AG04450 (cell line): Measurements from ENCODE around the gene ADCY4. TPM values are rescaled to one million over a fixed set of nuclear protein-coding genes. Genes with fewer than 3 reads are reported as not detected.

Source experiments
- CTCF ChIA-PET: fragments of 300-600, 350-600 bp; formaldehyde crosslinking; extraction: SDS; loops from one replicate; lab custom pipeline; 2022; ENCODE audit warnings: antibody characterized with exemption, inconsistent platforms; lab: Charles Lee
- POLR2A ChIA-PET: fragments of 350-600 bp; formaldehyde crosslinking; extraction: SDS; loops from one replicate; lab custom pipeline; 2021; ENCODE audit warnings: antibody characterized with exemption, inconsistent platforms; lab: Yijun Ruan, JAX
- DNase-seq: peaks from one replicate; pipeline ENCODE4 v3.0.0-alpha.2; 2011; ENCODE audit warnings: low read depth, low spot score
- H3K27ac ChIP-seq: one replicate; pipeline ENCODE4 v1.5.1; 2012; ENCODE audit warnings: low read depth, low read length, control low read depth
- H3K27me3 ChIP-seq: one replicate; pipeline ENCODE4 v1.6.0; 2012; ENCODE audit warnings: low read length; ENCODE audit not compliant: control insufficient read depth, insufficient read depth
- H3K4me3 ChIP-seq: 2 replicates; pipeline ENCODE4 v1.5.1; 2011; ENCODE audit warnings: mild to moderate bottlenecking, low read depth, low read length, control low read depth
- H3K9me3 ChIP-seq: 2 replicates; pipeline ENCODE4 v1.5.1; 2012; ENCODE audit warnings: low read length; ENCODE audit not compliant: control insufficient read depth, insufficient read depth
- CTCF ChIP-seq: IDR thresholded peaks from 2 replicates; pipeline ENCODE4 v1.5.1; 2011; ENCODE audit warnings: low read depth, low read length, control low read depth, inconsistent platforms
- polyA minus RNA-seq: library from RNA; depleted of rRNA, polyadenylated mRNA; stranded (reverse); fragments of >200 nt; gene quantifications from 2 replicates; pipeline ENCODE4 v1.2.3, GENCODE V29; 2011; rRNA and poly(A)+ RNA removed
- polyA plus RNA-seq: library from polyadenylated mRNA; depleted of rRNA; stranded (reverse); fragments of >200 nt; gene quantifications from 2 replicates; pipeline ENCODE4 v1.2.3, GENCODE V29; 2011; rRNA removed

Gene ADCY4
- polyA plus RNA-seq (0.04 TPM in 1 of 2 replicates, not detected in the other), polyA minus RNA-seq (0.22 TPM in 1 of 2 replicates, not detected in the other)

DNA sequence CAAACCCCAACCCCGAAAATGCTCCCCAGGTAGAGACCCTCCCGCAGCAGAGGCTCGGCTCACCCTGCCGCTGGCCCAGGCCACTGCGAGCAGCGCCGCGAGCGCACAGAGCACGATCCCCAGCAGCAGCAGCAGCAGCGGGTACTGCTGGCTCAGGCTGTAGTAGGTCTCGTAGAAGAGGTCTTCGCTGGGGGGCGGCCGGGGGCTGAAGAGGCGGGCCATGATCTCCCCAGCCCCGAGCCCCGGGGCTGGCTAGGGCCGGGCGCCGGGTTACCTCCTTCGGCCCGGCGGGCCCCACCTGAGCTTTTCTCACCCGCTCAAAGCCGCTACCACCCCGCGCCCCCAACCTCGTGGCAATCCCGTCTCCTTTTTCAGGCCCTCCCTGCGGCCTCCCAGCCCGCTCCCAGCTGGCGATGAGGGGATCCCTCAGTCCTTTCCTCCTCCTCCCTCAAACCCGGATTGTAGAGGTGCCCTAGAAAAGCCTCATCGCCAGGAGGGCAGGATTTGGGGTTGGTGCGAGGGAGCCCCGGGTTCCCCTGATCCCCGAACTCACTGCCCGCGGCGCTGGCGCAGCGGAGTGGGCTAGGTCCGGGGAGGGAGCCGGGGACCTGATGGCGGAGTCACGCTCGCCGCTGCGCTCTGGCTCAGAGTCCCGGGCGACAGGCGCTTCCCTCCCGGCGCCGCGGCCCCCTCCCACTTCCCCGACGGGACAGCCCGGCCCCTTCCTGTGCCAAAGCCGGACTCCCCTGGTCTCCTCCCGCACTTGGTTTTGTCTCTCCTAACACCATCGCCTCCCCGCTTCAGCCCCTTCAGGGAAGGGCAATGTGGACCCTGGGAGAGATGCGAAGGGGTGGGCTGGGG lies at the start of gene ADCY4:
TSS of gene ADCY4 (minus strand) at position 641 of the 861 bp plus-strand sequence. CDS start at position 222, 419 bp downstream.
- CTCF ChIA-PET, result interaction anchor here (0.9 to 21.9 kb wide), 19 partner anchors 11 to 155 kb away, joined by 3 to 712 read pairs (median 18); partner anchors contain the start of genes CBLN3, CIDEB, KHNYN and LTB4R2
- no peak for DNase-seq
- Histone ChIP-seq H3K9me3 (no peaks in the 10 kb centered on the region; the same call in 1 of the 2 replicates), H3K4me3 (peak within 1 kb of the TSS; percentile 36), H3K27ac (no peak within 1 kb of the TSS), H3K27me3 (peaks cover 70% of the 10 kb centered on the region)
- TF ChIP-seq CTCF, result no peak
- POLR2A ChIA-PET, result no interaction called here

DNA sequence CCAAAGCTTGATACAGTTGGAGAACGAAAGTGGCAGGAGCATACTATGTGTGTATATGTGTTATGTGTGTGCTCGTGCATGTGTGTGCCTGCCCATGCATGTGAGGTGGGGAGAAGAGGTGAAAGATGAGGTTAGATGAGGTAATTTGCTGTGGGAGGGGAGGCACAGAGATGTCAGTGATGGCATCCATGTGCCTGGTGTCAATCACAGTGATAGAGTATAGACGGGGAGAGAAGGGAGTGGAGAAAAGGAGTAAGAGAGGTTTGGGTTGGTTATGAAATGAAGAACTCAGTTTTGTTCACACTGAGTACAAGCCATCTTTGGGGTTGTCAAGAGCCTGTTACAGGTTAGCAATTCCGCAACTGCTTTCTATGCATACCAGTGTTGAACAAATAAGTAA lies 49.3 kb upstream of the ADCY4 start:
- H3K27ac ChIP-seq, result no peak overlapping the region
- DNase-seq, result no peak
- TF ChIP-seq CTCF, result no peak
- H3K27me3 ChIP-seq, result peaks cover 9% of the 10 kb centered on the region
- H3K4me3 ChIP-seq, result no peak overlapping the region
- ChIA-PET POLR2A (no interaction called here), CTCF (interaction anchor here (1.1 kb wide), 1 partner anchor 48 kb away, joined by 5 read pairs; no protein-coding TSS in a partner anchor)
- H3K9me3 ChIP-seq, result no peaks in the 10 kb centered on the region

DNA sequence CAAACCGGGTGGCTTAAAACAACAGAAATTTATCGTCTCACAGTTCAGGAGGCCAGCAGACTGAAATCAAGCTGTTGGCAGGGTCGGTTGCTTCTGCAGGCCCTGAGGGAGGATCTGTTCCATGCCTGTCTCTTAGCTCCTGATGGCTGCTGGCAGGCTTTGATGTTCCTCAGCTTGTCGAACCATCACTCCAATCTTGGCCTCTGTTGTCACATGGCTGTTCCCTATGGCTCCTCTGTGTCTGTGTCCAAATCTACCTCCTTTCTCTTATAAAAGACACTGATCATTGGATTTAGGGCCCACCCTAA lies 47.1 kb upstream of the ADCY4 start:
- ChIA-PET POLR2A (no interaction called here), CTCF (interaction anchor here (0.7 to 1.9 kb wide), 3 partner anchors 16 to 55 kb away, joined by 3 to 8 read pairs (median 3); no protein-coding TSS in a partner anchor)

DNA sequence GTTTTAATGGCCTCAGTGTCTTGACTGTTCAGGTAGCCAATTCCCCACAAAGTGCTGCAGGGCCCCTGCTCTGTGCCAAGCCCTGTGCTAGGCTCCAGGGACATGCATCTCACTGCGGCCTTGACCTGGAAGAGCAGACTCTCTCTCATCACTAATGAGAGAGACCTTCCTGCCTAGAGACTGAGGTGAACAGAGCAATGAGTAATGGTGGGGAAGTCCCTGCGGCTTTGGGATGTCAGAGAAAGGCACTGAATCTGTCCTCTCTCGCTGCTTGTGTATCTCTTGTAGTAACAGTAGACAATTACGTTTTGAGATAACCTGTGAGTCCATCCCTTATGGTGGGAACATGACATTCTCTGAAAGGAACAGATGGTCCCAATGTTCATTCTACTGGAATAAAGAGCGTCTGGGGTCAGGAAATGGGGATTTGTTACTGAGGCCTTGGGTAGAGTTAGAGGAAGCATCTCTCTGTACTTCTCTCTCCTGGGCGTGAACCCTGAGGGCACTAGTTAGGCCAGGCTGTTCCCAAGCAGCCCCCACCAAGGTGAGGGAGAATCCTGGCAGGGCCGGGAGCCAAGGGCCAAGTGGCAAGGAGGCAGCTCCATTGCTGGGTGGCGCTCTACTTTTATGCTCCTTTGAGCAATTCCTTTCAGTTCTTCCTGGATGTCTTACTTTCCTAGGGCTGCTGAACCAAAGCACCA lies 46.6 kb upstream of the ADCY4 start:
- TF ChIP-seq CTCF, result no peak
- no peak overlapping the region for H3K27ac ChIP-seq
- H3K4me3 ChIP-seq, result no peak overlapping the region
- H3K27me3 ChIP-seq, result peaks cover 9% of the 10 kb centered on the region
- ChIA-PET POLR2A (no interaction called here), CTCF (interaction anchor here (0.7 to 1.9 kb wide), 4 partner anchors 16 to 56 kb away, joined by 3 to 8 read pairs (median 4); no protein-coding TSS in a partner anchor)
- DNase-seq, result no peak
- H3K9me3 ChIP-seq, result no peaks in the 10 kb centered on the region; the same call in 1 of the 2 replicates

More for the DNA sequence above, 47.1 kb upstream of the ADCY4 start:
- no peak overlapping the region for H3K27ac ChIP-seq
- no peak for TF ChIP-seq CTCF
- no peak overlapping the region for H3K4me3 ChIP-seq
- no peak for DNase-seq
- H3K27me3 ChIP-seq, result peaks cover 9% of the 10 kb centered on the region
- no peaks in the 10 kb centered on the region for H3K9me3 ChIP-seq
